DOHH2 (cell line): ENCODE results near the gene DCLK2.

Experiments used
- H3F3A ChIP-seq: fragments of 200-600 bp; sonication (generic), shearing (Covaris generic); 2 replicates; pipeline ENCODE4 v1.6.0; 2016; ENCODE audit warnings: antibody characterized with exemption, mild to moderate bottlenecking; ENCODE audit not compliant: control insufficient read depth, insufficient read depth
- H3K27ac ChIP-seq: fragments of 200-600 bp; sonication (generic); 2 replicates; pipeline ENCODE4 v1.5.1; 2014; ENCODE audit warnings: low read depth, mild to moderate bottlenecking, low read length, moderate library complexity
- H3K27me3 ChIP-seq: fragments of 200-600 bp; sonication (generic); 2 replicates; pipeline ENCODE4 v1.6.1; 2014; ENCODE audit warnings: mild to moderate bottlenecking, low read length, mixed read lengths; ENCODE audit not compliant: control insufficient read depth
- H3K36me3 ChIP-seq: fragments of 200-600 bp; sonication (generic); 2 replicates; pipeline ENCODE4 v1.6.1; 2014; ENCODE audit warnings: mild to moderate bottlenecking, low read length, moderate library complexity, mixed read lengths; ENCODE audit not compliant: control insufficient read depth
- H3K4me1 ChIP-seq: fragments of 200-600 bp; sonication (generic); 2 replicates; pipeline ENCODE4 v1.6.1; 2014; ENCODE audit warnings: mild to moderate bottlenecking, low read length, mixed read lengths; ENCODE audit not compliant: control insufficient read depth
- H3K4me2 ChIP-seq: fragments of 200-600 bp; sonication (generic); 2 replicates; pipeline ENCODE4 v1.6.0; 2014; ENCODE audit warnings: mild to moderate bottlenecking, low read length, moderate library complexity
- H3K4me3 ChIP-seq: fragments of 200-600 bp; sonication (generic); 2 replicates; pipeline ENCODE4 v1.5.1; 2014; ENCODE audit warnings: mild to moderate bottlenecking, low read length, mixed read lengths
- H3K79me2 ChIP-seq: fragments of 200-600 bp; sonication (generic); 2 replicates; pipeline ENCODE4 v1.6.1; 2014; ENCODE audit warnings: mild to moderate bottlenecking, low read length, mixed read lengths; ENCODE audit not compliant: control insufficient read depth
- H3K9me2 ChIP-seq: fragments of 200-600 bp; sonication (generic); replicated peaks from 2 replicates; pipeline ENCODE4 v1.6.1; 2014; ENCODE audit warnings: mild to moderate bottlenecking, low read length, mixed read lengths; ENCODE audit not compliant: control insufficient read depth
- H3K9me3 ChIP-seq: fragments of 200-600 bp; sonication (generic); 2 replicates; pipeline ENCODE4 v1.6.1; 2014; ENCODE audit warnings: antibody characterized with exemption, low read length, mixed read lengths; ENCODE audit not compliant: control insufficient read depth, insufficient read depth
- H4K20me1 ChIP-seq: fragments of 200-600 bp; sonication (generic); 2 replicates; pipeline ENCODE4 v1.6.0; 2014; ENCODE audit warnings: low read depth, mild to moderate bottlenecking, antibody characterized with exemption, low read length, moderate library complexity; ENCODE audit not compliant: control insufficient read depth, insufficient read depth
- CTCF ChIP-seq: fragments of 200-600 bp; sonication (generic); IDR thresholded peaks from one replicate; pipeline ENCODE4 v1.5.1; 2014; ENCODE audit warnings: antibody characterized with exemption, mild to moderate bottlenecking, low read depth, low read length; ENCODE audit not compliant: poor library complexity, severe bottlenecking
- EZH2phosphoT487 ChIP-seq: fragments of 200-600 bp; sonication (generic); IDR thresholded peaks from 2 replicates; pipeline ENCODE4 v1.6.1; 2017; ENCODE audit warnings: borderline replicate concordance, mild to moderate bottlenecking, antibody characterized with exemption, low read length, moderate library complexity, mixed read lengths

DCLK2 gene

GRCh38 chr4:150255610-150256224 lies 177.5 kb downstream of the DCLK2 start:
- no peaks in the 10 kb centered on the region for H3K27me3 ChIP-seq
- H3K27ac ChIP-seq, result no peak overlapping the region
- no peaks in the 10 kb centered on the region for H3K9me3 ChIP-seq
- TF ChIP-seq EZH2phosphoT487, result no peak
- TF ChIP-seq CTCF, result no peak
- H3K9me2 ChIP-seq, result no peaks in the 10 kb centered on the region
- H3F3A ChIP-seq, result no peaks in the 10 kb centered on the region
- H3K4me3 ChIP-seq, result no peak overlapping the region
- no peaks in the 10 kb centered on the region for H3K79me2 ChIP-seq
- H4K20me1 ChIP-seq, result no peaks in the 10 kb centered on the region
- H3K36me3 ChIP-seq, result no peaks in the 10 kb centered on the region
- no peaks in the 10 kb centered on the region for H3K4me1 ChIP-seq
- no peak overlapping the region for H3K4me2 ChIP-seq

GRCh38 chr4:150256225-150256620 lies 178.0 kb downstream of the DCLK2 start:
- no peaks in the 10 kb centered on the region for H3K79me2 ChIP-seq
- H3K27ac ChIP-seq, result no peak overlapping the region
- no peaks in the 10 kb centered on the region for H3K9me2 ChIP-seq
- no peaks in the 10 kb centered on the region for H3K36me3 ChIP-seq
- H3F3A ChIP-seq, result no peaks in the 10 kb centered on the region
- H3K4me2 ChIP-seq, result no peak overlapping the region
- TF ChIP-seq EZH2phosphoT487, result no peak
- TF ChIP-seq CTCF, result no peak
- no peaks in the 10 kb centered on the region for H3K27me3 ChIP-seq
- no peaks in the 10 kb centered on the region for H4K20me1 ChIP-seq
- no peaks in the 10 kb centered on the region for H3K9me3 ChIP-seq
- no peak overlapping the region for H3K4me3 ChIP-seq
- no peaks in the 10 kb centered on the region for H3K4me1 ChIP-seq

- Histone ChIP-seq H3K9me3 (no peaks in the 10 kb centered on the region), H3K36me3 (no peaks in the 10 kb centered on the region), H3K27me3 (no peaks in the 10 kb centered on the region), H4K20me1 (no peaks in the 10 kb centered on the region), H3F3A (no peaks in the 10 kb centered on the region), H3K79me2 (no peaks in the 10 kb centered on the region), H3K9me2 (no peaks in the 10 kb centered on the region), H3K4me1 (no peaks in the 10 kb centered on the region), H3K4me3 (no peak overlapping the region), H3K27ac (no peak overlapping the region), H3K4me2 (no peak overlapping the region)
- TF ChIP-seq EZH2phosphoT487, result no peak
- TF ChIP-seq CTCF, result no peak
Measured at GRCh38 chr4:150256841-150257730, 178.8 kb downstream of the DCLK2 start.
